AG04450 (cell line): ENCODE data around the gene ZSCAN12. TPM values are rescaled to one million over a fixed set of nuclear protein-coding genes. Genes with fewer than 3 reads are reported as not detected.
"Not testable (repeated sequence)": the region's sequence is repeated elsewhere in the genome, so short reads cannot be mapped to it uniquely, and the experiment has no call there.

Experiments
- CTCF ChIA-PET: fragments of 300-600, 350-600 bp; formaldehyde crosslinking; extraction: SDS; loops from one replicate; lab custom pipeline; 2022; ENCODE audit warnings: antibody characterized with exemption, inconsistent platforms; lab: Charles Lee
- POLR2A ChIA-PET: fragments of 350-600 bp; formaldehyde crosslinking; extraction: SDS; loops from one replicate; lab custom pipeline; 2021; ENCODE audit warnings: antibody characterized with exemption, inconsistent platforms; lab: Yijun Ruan, JAX
- DNase-seq: peaks from one replicate; pipeline ENCODE4 v3.0.0-alpha.2; 2011; ENCODE audit warnings: low read depth, low spot score
- H3K27ac ChIP-seq: one replicate; pipeline ENCODE4 v1.5.1; 2012; ENCODE audit warnings: low read depth, low read length, control low read depth
- H3K27me3 ChIP-seq: one replicate; pipeline ENCODE4 v1.6.0; 2012; ENCODE audit warnings: low read length; ENCODE audit not compliant: control insufficient read depth, insufficient read depth
- H3K4me3 ChIP-seq: 2 replicates; pipeline ENCODE4 v1.5.1; 2011; ENCODE audit warnings: mild to moderate bottlenecking, low read depth, low read length, control low read depth
- H3K9me3 ChIP-seq: 2 replicates; pipeline ENCODE4 v1.5.1; 2012; ENCODE audit warnings: low read length; ENCODE audit not compliant: control insufficient read depth, insufficient read depth
- polyA plus RNA-seq: library from polyadenylated mRNA; depleted of rRNA; stranded (reverse); fragments of >200 nt; gene quantifications from 2 replicates; pipeline ENCODE4 v1.2.3, GENCODE V29; 2011
- TF ChIP-seq, protein P1 (sequence below): IDR thresholded peaks from 2 replicates; pipeline ENCODE4 v1.5.1; 2011; ENCODE audit warnings: low read depth, low read length, control low read depth, inconsistent platforms

ZSCAN12 gene
- polyA plus RNA-seq, 1 experiment = 5.5 TPM

DNA sequence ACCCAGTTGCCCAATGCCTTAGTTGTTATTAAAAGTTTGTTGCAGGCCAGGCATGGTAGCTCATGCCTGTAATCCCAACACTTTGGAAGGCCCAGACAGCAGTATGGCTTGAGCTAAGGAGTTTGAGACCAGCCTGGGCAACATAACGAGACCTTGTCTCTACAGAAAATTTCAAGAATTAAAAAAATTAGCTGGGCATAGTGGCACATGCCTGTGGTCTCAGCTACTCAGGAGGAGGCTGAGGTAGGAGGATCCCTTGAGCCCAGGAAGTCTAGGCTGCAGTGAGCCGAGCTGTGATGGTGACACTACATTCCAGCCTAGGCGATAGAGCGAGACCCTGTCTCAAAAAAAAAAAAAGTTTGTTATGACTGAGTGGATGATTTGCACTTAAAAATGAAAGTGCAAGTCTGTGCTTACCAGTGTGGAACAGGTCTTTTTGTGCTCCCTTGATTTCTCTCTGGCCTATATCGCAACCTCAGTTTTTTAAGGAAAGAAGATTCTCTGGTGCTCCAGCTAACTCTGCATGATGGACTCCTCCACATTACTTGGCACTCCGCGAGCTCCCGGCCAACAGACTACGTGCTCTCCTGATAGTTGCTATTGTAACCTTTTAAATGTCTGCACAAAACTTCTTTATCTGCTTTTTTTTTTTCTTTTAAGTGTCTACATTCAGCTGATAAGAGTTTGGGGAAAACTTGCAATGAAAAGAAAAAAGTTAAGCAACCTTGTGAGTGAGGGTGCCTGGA, 27.7 kb downstream of the ZSCAN12 start:
- H3K4me3 ChIP-seq = no peak overlapping the region
- H3K27me3 ChIP-seq = no peaks in the 10 kb centered on the region
- CTCF ChIA-PET = interaction anchor here (0.6 to 1.4 kb wide), 2 partner anchors 8 to 16 kb away, joined by 3 to 4 read pairs; no protein-coding TSS in a partner anchor
- TF ChIP-seq, protein P1, sequence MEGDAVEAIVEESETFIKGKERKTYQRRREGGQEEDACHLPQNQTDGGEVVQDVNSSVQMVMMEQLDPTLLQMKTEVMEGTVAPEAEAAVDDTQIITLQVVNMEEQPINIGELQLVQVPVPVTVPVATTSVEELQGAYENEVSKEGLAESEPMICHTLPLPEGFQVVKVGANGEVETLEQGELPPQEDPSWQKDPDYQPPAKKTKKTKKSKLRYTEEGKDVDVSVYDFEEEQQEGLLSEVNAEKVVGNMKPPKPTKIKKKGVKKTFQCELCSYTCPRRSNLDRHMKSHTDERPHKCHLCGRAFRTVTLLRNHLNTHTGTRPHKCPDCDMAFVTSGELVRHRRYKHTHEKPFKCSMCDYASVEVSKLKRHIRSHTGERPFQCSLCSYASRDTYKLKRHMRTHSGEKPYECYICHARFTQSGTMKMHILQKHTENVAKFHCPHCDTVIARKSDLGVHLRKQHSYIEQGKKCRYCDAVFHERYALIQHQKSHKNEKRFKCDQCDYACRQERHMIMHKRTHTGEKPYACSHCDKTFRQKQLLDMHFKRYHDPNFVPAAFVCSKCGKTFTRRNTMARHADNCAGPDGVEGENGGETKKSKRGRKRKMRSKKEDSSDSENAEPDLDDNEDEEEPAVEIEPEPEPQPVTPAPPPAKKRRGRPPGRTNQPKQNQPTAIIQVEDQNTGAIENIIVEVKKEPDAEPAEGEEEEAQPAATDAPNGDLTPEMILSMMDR = no peak
- POLR2A ChIA-PET = interaction anchor here (0.6 kb wide), 1 partner anchor 1225 kb away, joined by 4 read pairs; a partner anchor contains a TSS
- no peak for DNase-seq
- no peaks in the 10 kb centered on the region for H3K9me3 ChIP-seq
- H3K27ac ChIP-seq = no peak overlapping the region

DNA sequence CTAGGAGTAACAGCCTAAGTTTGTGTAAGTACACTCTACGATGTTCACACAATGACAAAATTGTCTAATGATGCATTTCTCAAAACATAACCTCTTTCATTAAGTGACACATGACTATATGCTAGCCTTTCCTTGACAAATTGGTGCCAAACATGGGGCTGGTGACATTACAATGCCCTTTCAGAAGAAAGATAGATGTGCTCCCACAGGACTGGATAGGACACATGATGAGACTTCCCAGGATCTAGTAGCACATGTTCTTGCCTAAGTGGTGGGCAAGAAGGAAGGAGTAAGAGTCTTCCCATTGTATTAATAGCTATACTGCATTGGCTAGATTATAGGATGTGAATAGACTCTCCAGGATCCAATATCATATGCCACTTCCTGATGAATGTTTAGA, 28.3 kb downstream of the ZSCAN12 start:
- TF ChIP-seq, protein P1 = no peak
- Histone ChIP-seq H3K27ac (no peak overlapping the region), H3K27me3 (no peaks in the 10 kb centered on the region), H3K4me3 (no peak overlapping the region), H3K9me3 (no peaks in the 10 kb centered on the region)
- CTCF ChIA-PET = interaction anchor here (1.4 kb wide), 1 partner anchor 16 kb away, joined by 3 read pairs; no protein-coding TSS in a partner anchor
- POLR2A ChIA-PET = interaction anchor here (0.6 kb wide), 1 partner anchor 1224 kb away, joined by 4 read pairs; a partner anchor contains a TSS
- no peak for DNase-seq

DNA sequence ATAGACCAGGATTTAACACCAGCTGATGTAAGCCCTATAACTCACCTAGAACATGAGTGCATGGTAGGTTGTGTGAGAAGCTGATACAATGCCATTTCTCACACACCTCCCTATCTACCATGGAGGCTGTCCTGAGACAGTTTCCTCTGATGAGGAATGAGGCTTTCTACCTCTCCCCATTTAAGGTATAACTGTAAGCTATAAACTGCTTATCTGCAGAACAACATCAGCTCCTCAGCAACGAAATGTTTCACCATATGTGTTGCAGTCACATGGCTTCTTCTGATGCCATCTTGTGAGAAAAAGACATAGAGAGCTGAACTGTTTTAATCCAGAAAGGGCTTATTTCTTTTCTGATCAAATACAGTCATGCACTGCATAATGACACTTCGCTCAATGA, 29.1 kb downstream of the ZSCAN12 start:
- POLR2A ChIA-PET = no interaction called here

DNA sequence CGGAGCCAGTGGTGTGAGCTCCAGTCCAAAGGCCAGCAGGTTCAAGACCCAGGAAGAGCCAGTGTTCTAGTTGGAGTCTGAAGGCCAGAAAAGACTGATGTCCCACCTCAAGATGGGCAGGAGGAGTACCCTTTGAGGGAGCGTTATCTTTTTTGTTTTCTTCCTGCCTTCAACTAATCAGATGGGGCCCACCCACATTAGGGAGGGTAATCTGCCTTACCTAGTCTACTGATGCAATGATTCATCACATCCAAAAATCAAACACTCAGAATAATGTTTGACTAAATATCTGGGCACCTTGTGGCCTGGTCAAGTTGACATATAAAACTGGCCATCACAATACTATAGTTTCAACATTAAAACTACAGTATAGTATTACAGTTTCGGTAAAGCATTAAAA, 30.1 kb downstream of the ZSCAN12 start:
- ChIA-PET POLR2A (no interaction called here), CTCF (no interaction called here)
- Histone ChIP-seq H3K27me3 (no peaks in the 10 kb centered on the region), H3K27ac (no peak overlapping the region), H3K9me3 (no peaks in the 10 kb centered on the region), H3K4me3 (no peak overlapping the region)
- TF ChIP-seq, protein P1 = no peak
- no peak for DNase-seq

More for the DNA sequence above, 29.1 kb downstream of the ZSCAN12 start:
- TF ChIP-seq, protein P1 = no peak
- Histone ChIP-seq H3K27me3 (no peaks in the 10 kb centered on the region), H3K9me3 (no peaks in the 10 kb centered on the region), H3K27ac (no peak overlapping the region), H3K4me3 (no peak overlapping the region)
- CTCF ChIA-PET = no interaction called here
- no peak for DNase-seq

DNA sequence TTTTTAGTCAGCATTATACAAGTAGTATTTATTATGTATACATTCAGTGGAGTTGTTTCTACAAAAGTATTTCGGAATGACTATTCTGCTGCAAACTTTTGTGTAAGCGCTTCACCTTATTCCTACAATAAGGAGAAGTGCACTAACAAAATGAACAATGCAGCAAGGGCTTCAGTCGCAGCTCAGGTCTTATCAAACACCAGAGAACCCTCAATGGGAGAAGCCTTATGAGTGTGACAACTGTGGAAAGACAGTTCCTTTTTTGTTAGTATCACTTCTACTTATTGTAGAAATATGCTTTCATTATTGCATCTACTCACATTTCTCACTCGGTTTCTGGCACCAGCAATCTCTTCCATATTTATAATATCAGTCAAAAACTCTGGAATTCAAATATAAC, 31.0 kb downstream of the ZSCAN12 start:
- ChIA-PET CTCF (no interaction called here), POLR2A (no interaction called here)
- TF ChIP-seq, protein P1 = no peak
- Histone ChIP-seq H3K27me3 (no peaks in the 10 kb centered on the region), H3K9me3 (no peaks in the 10 kb centered on the region), H3K27ac (no peak overlapping the region), H3K4me3 (no peak overlapping the region)
- no peak for DNase-seq

DNA sequence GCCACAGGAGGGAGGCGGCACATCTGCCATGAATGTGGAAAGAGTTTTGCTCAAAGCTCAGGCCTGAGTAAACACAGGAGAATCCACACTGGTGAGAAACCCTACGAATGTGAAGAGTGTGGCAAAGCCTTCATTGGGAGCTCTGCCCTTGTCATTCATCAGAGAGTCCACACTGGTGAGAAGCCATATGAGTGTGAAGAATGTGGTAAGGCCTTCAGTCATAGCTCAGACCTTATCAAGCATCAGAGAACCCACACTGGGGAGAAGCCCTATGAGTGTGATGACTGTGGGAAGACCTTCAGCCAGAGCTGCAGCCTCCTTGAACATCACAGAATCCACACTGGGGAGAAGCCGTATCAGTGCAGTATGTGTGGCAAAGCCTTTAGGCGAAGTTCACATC, 34.0 kb downstream of the ZSCAN12 start:
- DNase-seq, H3K27ac ChIP-seq, H3K9me3 ChIP-seq, H3K27me3 ChIP-seq, H3K4me3 ChIP-seq, POLR2A ChIA-PET: not testable (repeated sequence)
- CTCF ChIA-PET = interaction anchor here (0.5 to 1.4 kb wide), 2 partner anchors 10 to 196 kb away, joined by 3 to 6 read pairs; no protein-coding TSS in a partner anchor
